Activated CD4-positive, CD25-positive, alpha-beta regulatory T cell (primary cell): Measurements from ENCODE around the gene HOXA6.
A peak's percentile ranks its signal among the peaks of the same experiment; 100 is the strongest.

Experiments
- DNase-seq, 4 experiments: peaks; one replicate each; lab custom pipeline; 2025; lab: John Stamatoyannopoulos, UW

HOXA6 gene

GRCh38 chr7:27137640-27138315 is 9.8 kb downstream of the HOXA6 start:
- DNase-seq: no peak

GRCh38 chr7:27134392-27134791 is 13.2 kb downstream of the HOXA6 start:
- DNase-seq: no peak

GRCh38 chr7:27133409-27134231 is 14.0 kb downstream of the HOXA6 start:
- DNase-seq: no peak

GRCh38 chr7:27132978-27133377 is 14.6 kb downstream of the HOXA6 start:
- no peak for DNase-seq

- DNase-seq: no peak
Observed at GRCh38 chr7:27132214-27132613, 15.4 kb downstream of the HOXA6 start.

GRCh38 chr7:27131390-27131819 is 16.2 kb downstream of the HOXA6 start:
- no peak for DNase-seq

- peak; percentile 46 to 68 (median 56) for DNase-seq
Observed at GRCh38 chr7:27130540-27131389, 16.8 kb downstream of the HOXA6 start, which contains the start of gene HOXA4. Gene HOXA4, minus strand, starts transcription at chr7:27130757. Its CDS starts 24 bp downstream, at chr7:27130733.

- no peak for DNase-seq
Observed at GRCh38 chr7:27129729-27130539, 17.6 kb downstream of the HOXA6 start.

- DNase-seq: no peak
Observed at GRCh38 chr7:27128776-27129728, 18.5 kb downstream of the HOXA6 start.

GRCh38 chr7:27128034-27128433 is 19.5 kb downstream of the HOXA6 start:
- DNase-seq: no peak

GRCh38 chr7:27126596-27127327 is 20.8 kb downstream of the HOXA6 start:
- DNase-seq: no peak

- DNase-seq: no peak
Observed at GRCh38 chr7:27125986-27126394, 21.6 kb downstream of the HOXA6 start.

- DNase-seq: no peak
Observed at GRCh38 chr7:27124902-27125689, 22.5 kb downstream of the HOXA6 start.

- no peak for DNase-seq
Observed at GRCh38 chr7:27124096-27124901, 23.3 kb downstream of the HOXA6 start.

GRCh38 chr7:27123477-27124053 is 24.0 kb downstream of the HOXA6 start:
- no peak for DNase-seq

- DNase-seq: no peak
Observed at GRCh38 chr7:27123007-27123476, 24.5 kb downstream of the HOXA6 start.
